Mesenchymal stem cell (in vitro differentiated cells and primary cell): Measurements from ENCODE around the gene CD1B.
"Not testable (repeated sequence)": the region's sequence is repeated elsewhere in the genome, so short reads cannot be mapped to it uniquely, and the experiment has no call there.

Source experiments
- DNase-seq: peaks from one replicate; pipeline ENCODE4 v3.0.0-alpha.2; 2013
- H2AFZ ChIP-seq: one replicate; pipeline ENCODE4 v1.6.1; 2013; ENCODE audit warnings: low read depth, mild to moderate bottlenecking, control low read depth, inconsistent platforms, low read length, moderate library complexity
- H2AK5ac ChIP-seq: 2 replicates; pipeline ENCODE4 v1.6.1; 2013; ENCODE audit warnings: low read length, moderate library complexity, mild to moderate bottlenecking, inconsistent platforms; ENCODE audit not compliant: severe bottlenecking
- H2BK120ac ChIP-seq: one replicate; pipeline ENCODE4 v1.6.1; 2013; ENCODE audit warnings: low read depth, mild to moderate bottlenecking, inconsistent platforms, low read length, moderate library complexity
- H2BK12ac ChIP-seq, 2 experiments: one replicate each; pipeline ENCODE4 v1.6.1; 2013; ENCODE audit warnings: inconsistent platforms in 2 of 2, low read length in 2 of 2, mild to moderate bottlenecking in 2 of 2, moderate library complexity in 2 of 2, control low read depth in 1 of 2
- H2BK15ac ChIP-seq: one replicate; pipeline ENCODE4 v1.6.1; 2013; ENCODE audit warnings: mild to moderate bottlenecking, low read depth, inconsistent platforms; ENCODE audit not compliant: poor library complexity, severe bottlenecking
- H2BK5ac ChIP-seq: 2 replicates; pipeline ENCODE4 v1.6.1; 2013; ENCODE audit warnings: low read depth, mild to moderate bottlenecking, low read length, control low read depth, inconsistent platforms; ENCODE audit not compliant: poor library complexity, severe bottlenecking
- H3K14ac ChIP-seq, 2 experiments: one replicate each; pipeline ENCODE4 v1.6.1; 2013; ENCODE audit warnings: inconsistent platforms in 2 of 2, low read length in 2 of 2, control low read depth in 1 of 2, mild to moderate bottlenecking in 1 of 2, moderate library complexity in 1 of 2
- H3K18ac ChIP-seq, 2 experiments: one replicate each; pipeline ENCODE4 v1.6.1; 2013; ENCODE audit warnings: inconsistent platforms in 2 of 2, low read length in 2 of 2, control low read depth in 1 of 2, low read depth in 1 of 2, mild to moderate bottlenecking in 1 of 2
- H3K23ac ChIP-seq, 2 experiments: one replicate each; pipeline ENCODE4 v1.6.1; 2013; ENCODE audit warnings: inconsistent platforms in 2 of 2, low read length in 2 of 2, mild to moderate bottlenecking in 2 of 2, moderate library complexity in 2 of 2, control low read depth in 1 of 2
- H3K27ac ChIP-seq: 2 replicates; pipeline ENCODE4 v1.5.1; 2013; ENCODE audit warnings: mild to moderate bottlenecking, moderate library complexity, low read length, control low read depth, inconsistent platforms; ENCODE audit not compliant: poor library complexity, severe bottlenecking
- H3K27me3 ChIP-seq, 2 experiments: 2 replicates each; pipeline versions ENCODE4 v1.6.1 to v1.7.0; 2013; ENCODE audit warnings: low read length in 2 of 2, mild to moderate bottlenecking in 2 of 2, moderate library complexity in 2 of 2, control low read depth in 1 of 2, inconsistent platforms in 1 of 2; ENCODE audit not compliant: control insufficient read depth in 1 of 2, insufficient read depth in 1 of 2
- H3K36me3 ChIP-seq, 2 experiments: 2 replicates each; pipeline versions ENCODE4 v1.6.1 to v1.7.0; 2013; ENCODE audit warnings: low read length in 2 of 2, control low read depth in 1 of 2, inconsistent platforms in 1 of 2, low read depth in 1 of 2, mild to moderate bottlenecking in 1 of 2; ENCODE audit not compliant: insufficient read depth in 2 of 2, control insufficient read depth in 1 of 2
- H3K4ac ChIP-seq, 2 experiments: one replicate each; pipeline ENCODE4 v1.6.1; 2013; ENCODE audit warnings: inconsistent platforms in 2 of 2, low read length in 2 of 2, mild to moderate bottlenecking in 2 of 2, moderate library complexity in 2 of 2, control low read depth in 1 of 2, low read depth in 1 of 2
- H3K4me1 ChIP-seq: 2 replicates; pipeline ENCODE4 v1.6.1; 2013; ENCODE audit warnings: low read depth, low read length, control low read depth; ENCODE audit not compliant: control insufficient read depth, insufficient read depth
- H3K4me2 ChIP-seq: 2 replicates; pipeline ENCODE4 v1.6.1; 2013; ENCODE audit warnings: low read length, mild to moderate bottlenecking, inconsistent platforms; ENCODE audit not compliant: poor library complexity, severe bottlenecking
- H3K4me3 ChIP-seq, 2 experiments: 2 replicates each; pipeline versions ENCODE4 v1.5.1 to v1.7.0; 2013; ENCODE audit warnings: low read length in 2 of 2, mild to moderate bottlenecking in 2 of 2, control low read depth in 1 of 2, low read depth in 1 of 2; ENCODE audit not compliant: insufficient read depth in 1 of 2
- H3K79me1 ChIP-seq: replicated peaks from 2 replicates; pipeline ENCODE4 v1.6.1; 2013; ENCODE audit warnings: mild to moderate bottlenecking, control low read depth, low read length, inconsistent platforms; ENCODE audit not compliant: poor library complexity, severe bottlenecking
- H3K9ac ChIP-seq: 2 replicates; pipeline ENCODE4 v1.7.0; 2013; ENCODE audit warnings: mild to moderate bottlenecking, low read length, moderate library complexity
- H3K9me3 ChIP-seq: 2 replicates; pipeline ENCODE4 v1.7.0; 2013; ENCODE audit warnings: mild to moderate bottlenecking, low read length; ENCODE audit not compliant: control insufficient read depth
- H4K8ac ChIP-seq: one replicate; pipeline ENCODE4 v1.6.1; 2013; ENCODE audit warnings: inconsistent platforms, mild to moderate bottlenecking, low read length, moderate library complexity
- H4K91ac ChIP-seq: one replicate; pipeline ENCODE4 v1.6.1; 2013; ENCODE audit warnings: mild to moderate bottlenecking, low read length, inconsistent platforms
- WGBS: methylation state at CpG from one replicate; pipeline ENCODE4 v1.1.7; 2013; ENCODE audit warnings: mixed read lengths; 5-methylcytosine and 5-hydroxymethylcytosine counted together

The CD1B gene

DNA sequence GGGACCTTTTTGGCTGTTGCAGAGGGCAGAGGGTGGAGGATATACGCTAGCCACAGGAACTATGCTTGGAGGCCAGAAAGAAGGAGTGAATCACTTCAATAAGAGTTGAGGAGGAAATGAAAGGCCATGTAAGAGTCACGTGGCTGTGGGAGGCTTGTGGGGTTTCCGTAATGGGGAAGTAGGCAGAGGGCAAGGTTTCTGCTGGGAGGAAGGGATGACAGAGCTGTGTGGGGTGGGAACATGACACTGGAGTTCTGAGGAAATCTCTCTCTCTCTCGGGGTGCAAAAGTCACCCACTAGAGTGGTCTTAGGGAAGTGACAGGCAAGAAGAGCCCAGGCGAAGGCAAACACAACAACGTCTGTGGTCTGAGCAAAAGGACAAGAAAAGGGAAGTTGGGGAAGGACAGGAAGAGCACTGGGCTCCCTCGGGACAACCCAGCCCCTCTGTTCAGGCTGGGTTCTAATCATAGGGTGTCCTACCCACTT lies 45.5 kb downstream of the CD1B start:
- Histone ChIP-seq H3K9ac (no peak overlapping the region), H4K91ac (no peak overlapping the region), H3K27me3 (no peaks in the 10 kb centered on the region), H3K4me1 (no peaks in the 10 kb centered on the region), H4K8ac (no peak overlapping the region), H3K36me3 (no peaks in the 10 kb centered on the region), H3K23ac (no peak overlapping the region), H2BK5ac (no peak overlapping the region), H2AK5ac (no peak overlapping the region), H3K4me2 (no peak overlapping the region), H3K79me1 (no peaks in the 10 kb centered on the region), H2BK15ac (no peak overlapping the region), H2BK120ac (no peak overlapping the region), H3K27ac (no peak overlapping the region), H3K14ac (no peak overlapping the region), H3K18ac (no peak overlapping the region), H3K9me3 (no peaks in the 10 kb centered on the region), H3K4me3 (no peak overlapping the region), H3K4ac (no peak overlapping the region), H2BK12ac (no peak overlapping the region), H2AFZ (no peak overlapping the region)
- no peak for DNase-seq
- WGBS: 57% methylated on average over 6 of the region's 7 CpGs

DNA sequence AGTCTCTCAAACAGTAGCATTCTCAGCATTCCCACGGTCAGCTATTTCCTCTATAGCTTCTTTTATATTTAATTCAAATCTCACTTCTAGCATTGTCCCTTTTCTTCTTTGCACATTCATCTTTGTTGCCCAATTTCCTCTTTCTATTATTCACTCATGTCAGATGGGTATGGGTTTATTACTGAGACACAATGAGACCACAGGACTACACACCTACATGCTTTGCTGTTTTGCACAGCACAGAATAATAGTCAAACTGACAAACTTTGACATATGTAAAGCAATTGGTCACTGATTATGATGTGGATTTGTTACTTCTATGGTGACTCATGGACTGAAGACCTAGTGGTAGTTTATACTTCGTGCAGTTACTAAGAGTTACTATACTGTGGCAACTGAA lies 47.4 kb downstream of the CD1B start:
- no peak overlapping the region for H4K8ac ChIP-seq
- H2AFZ ChIP-seq: no peak overlapping the region
- H3K79me1 ChIP-seq: no peaks in the 10 kb centered on the region
- H2AK5ac ChIP-seq: no peak overlapping the region
- H3K23ac ChIP-seq: no peak overlapping the region
- no peak overlapping the region for H3K27ac ChIP-seq
- DNase-seq: no peak
- 30% methylated on average over 2 of the region's 2 CpGs for WGBS
- no peaks in the 10 kb centered on the region for H3K36me3 ChIP-seq
- H3K4me3 ChIP-seq: no peak overlapping the region
- H2BK12ac ChIP-seq: no peak overlapping the region
- no peak overlapping the region for H3K14ac ChIP-seq
- H3K18ac ChIP-seq: no peak overlapping the region
- no peak overlapping the region for H3K9ac ChIP-seq
- H3K9me3 ChIP-seq: no peaks in the 10 kb centered on the region
- H4K91ac ChIP-seq: no peak overlapping the region
- no peaks in the 10 kb centered on the region for H3K27me3 ChIP-seq
- no peak overlapping the region for H2BK120ac ChIP-seq
- no peak overlapping the region for H3K4me2 ChIP-seq
- no peak overlapping the region for H3K4ac ChIP-seq
- H2BK5ac ChIP-seq: no peak overlapping the region
- H2BK15ac ChIP-seq: no peak overlapping the region
- no peaks in the 10 kb centered on the region for H3K4me1 ChIP-seq

GRCh38 chr1:158282421-158282820 lies 48.9 kb downstream of the CD1B start:
- not testable (repeated sequence) for H4K8ac ChIP-seq, H3K27me3 ChIP-seq, H3K4me3 ChIP-seq, H4K91ac ChIP-seq, H2BK120ac ChIP-seq, H3K4me1 ChIP-seq, H3K9ac ChIP-seq, H3K14ac ChIP-seq, H2BK12ac ChIP-seq, H3K23ac ChIP-seq, H3K4ac ChIP-seq, H2BK15ac ChIP-seq, H2BK5ac ChIP-seq, H3K18ac ChIP-seq, H2AFZ ChIP-seq, DNase-seq, H3K9me3 ChIP-seq, H2AK5ac ChIP-seq, H3K79me1 ChIP-seq, H3K4me2 ChIP-seq, H3K36me3 ChIP-seq, H3K27ac ChIP-seq
- 62% methylated on average over 2 of the region's 2 CpGs for WGBS
